GM18505 (cell line): Measurements from ENCODE around the gene GLUD1.
"Not testable (repeated sequence)": the region's sequence is repeated elsewhere in the genome, so short reads cannot be mapped to it uniquely, and the experiment has no call there.

Source experiments
- ATAC-seq: cut with Tn5 transposase; IDR thresholded peaks from one replicate; pipeline ENCODE4 v1.9.1; 2021; ENCODE audit not compliant: unreplicated experiment
- POLR2A ChIP-seq: IDR thresholded peaks from 4 replicates; pipeline ENCODE4 v1.6.1; 2011; ENCODE audit warnings: borderline replicate concordance; ENCODE audit not compliant: insufficient read depth, insufficient read length; ENCODE audit errors: extremely low read depth

GLUD1 gene

DNA sequence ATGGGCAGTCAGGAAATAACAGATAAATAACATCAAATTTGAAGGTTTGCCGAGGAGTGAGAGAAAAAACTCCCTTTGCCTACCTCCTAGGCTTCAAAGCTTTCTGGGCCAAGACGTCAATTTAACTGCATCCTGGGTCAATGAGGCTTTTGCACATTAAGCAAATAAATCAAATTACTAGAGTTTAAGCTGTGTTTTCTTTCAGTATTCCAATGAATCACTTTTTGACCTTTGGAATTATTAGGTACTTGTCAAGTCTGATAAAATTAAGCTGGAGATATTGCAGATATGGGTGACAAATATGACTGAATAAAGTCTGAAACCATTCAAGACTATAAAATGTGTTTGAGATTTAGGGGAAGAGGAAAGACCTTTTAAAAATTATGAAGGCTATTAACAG lies 22.2 kb downstream of the GLUD1 start:
- no peak for ATAC-seq
- no peak for TF ChIP-seq POLR2A

GRCh38 chr10:87068281-87068680 lies 26.4 kb downstream of the GLUD1 start:
- no peak for TF ChIP-seq POLR2A
- no peak for ATAC-seq

GRCh38 chr10:87066865-87067264 lies 27.8 kb downstream of the GLUD1 start:
- ATAC-seq = no peak
- TF ChIP-seq POLR2A = no peak

GRCh38 chr10:87066178-87066577 lies 28.5 kb downstream of the GLUD1 start:
- no peak for ATAC-seq
- TF ChIP-seq POLR2A = no peak

DNA sequence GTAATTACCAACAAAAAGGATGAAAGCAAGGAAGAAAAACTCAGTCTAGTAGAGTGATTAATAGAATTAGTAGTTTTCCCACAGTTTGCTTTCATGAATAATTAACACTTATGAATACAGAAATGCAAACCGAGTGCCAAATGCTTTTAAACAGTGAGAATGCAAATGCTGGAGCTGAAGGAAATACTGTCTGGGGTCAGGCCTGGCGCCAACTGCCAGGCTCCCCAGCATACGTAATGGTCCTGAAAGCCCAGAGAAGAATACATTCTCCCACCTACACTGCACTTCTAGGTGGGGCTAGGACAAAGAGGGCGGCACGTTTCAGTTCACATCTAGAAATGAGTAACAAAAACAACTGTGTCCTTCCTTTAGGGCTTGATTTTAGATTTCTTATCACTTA lies 30.0 kb downstream of the GLUD1 start:
- no peak for TF ChIP-seq POLR2A
- no peak for ATAC-seq

GRCh38 chr10:87060280-87060928 lies 34.2 kb downstream of the GLUD1 start:
- no peak for ATAC-seq
- TF ChIP-seq POLR2A = no peak

DNA sequence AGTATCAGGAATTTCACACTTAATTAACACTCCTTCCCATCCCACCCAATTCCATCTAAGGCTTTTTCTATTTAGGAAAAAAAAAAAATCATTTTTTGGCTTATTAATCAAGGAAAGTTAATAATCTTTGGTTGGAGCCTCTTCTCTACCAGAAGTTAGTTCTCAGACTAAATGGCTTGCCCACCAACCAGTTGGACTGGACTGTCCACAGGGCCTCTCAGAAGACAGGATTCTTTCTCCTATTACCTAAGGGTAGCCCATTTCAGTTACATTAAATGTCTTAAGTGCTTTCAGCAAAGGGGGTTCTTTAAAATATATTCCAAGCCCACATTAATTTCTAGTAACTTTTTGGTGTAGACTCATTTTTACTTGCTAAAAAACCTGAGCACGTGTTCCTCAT lies 35.2 kb downstream of the GLUD1 start:
- no peak for TF ChIP-seq POLR2A
- no peak for ATAC-seq

DNA sequence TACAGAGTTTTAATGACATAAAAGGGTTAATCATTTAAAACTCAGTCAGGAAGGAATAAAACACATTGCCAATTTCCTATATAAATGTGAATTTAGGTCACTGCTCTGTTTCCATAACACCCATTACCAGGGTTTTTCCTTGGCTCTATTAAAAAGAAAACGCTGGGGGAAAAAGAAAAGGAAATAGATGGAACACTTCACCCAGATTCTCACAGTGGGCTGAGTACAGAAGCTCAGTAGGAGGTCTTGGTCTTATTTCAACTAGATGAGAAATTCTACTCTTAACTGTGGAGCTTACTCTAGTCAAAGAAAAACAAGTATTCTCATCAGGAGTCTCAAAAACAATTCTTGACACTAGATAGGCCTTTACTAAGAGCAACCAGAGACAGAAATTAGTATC lies 36.5 kb downstream of the GLUD1 start:
- ATAC-seq = no peak
- TF ChIP-seq POLR2A = no peak

DNA sequence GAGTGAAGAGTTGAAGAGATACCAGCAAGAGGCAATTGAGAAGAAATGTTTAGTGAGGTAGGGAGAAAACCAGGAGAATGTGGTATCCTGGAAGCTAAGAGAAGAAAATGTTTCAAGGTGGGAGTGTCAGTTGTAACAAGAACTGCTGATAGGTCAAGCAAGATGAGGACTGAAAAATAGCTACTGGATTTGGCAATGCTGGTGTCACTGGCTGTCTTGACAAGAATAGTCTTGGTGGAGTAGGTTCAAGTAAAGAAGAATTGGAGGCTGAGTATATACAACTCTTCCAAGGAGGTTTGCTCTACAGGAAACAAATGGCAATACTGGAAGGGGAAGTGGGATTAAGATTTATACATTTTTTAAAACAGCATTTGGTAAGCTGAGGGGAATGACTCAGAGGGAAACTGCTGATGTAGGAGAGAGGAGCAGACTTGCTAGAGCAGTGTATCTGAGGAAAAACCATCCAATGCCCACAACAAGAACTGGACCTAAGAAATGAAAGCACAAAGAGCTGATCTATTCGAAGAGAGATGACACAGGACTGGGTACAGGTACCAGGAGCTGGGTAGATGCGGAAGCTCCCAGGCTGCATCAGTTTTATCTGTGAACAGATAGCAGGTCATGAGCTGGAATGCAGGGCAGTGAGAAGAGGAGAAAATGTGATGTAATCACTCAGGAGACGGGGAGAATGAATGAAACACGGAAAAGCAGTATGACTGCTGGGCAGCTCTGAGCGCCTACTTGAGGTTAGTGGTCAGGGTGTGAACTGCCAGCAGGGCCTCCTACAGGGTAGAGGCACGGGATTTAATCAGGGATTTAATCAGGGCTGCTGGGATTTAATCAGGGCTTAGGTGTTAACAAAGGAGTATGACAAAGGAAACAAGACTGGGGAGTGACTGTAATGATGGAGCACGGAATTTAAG lies 40.0 kb downstream of the GLUD1 start:
- no peak for TF ChIP-seq POLR2A
- no peak for ATAC-seq

DNA sequence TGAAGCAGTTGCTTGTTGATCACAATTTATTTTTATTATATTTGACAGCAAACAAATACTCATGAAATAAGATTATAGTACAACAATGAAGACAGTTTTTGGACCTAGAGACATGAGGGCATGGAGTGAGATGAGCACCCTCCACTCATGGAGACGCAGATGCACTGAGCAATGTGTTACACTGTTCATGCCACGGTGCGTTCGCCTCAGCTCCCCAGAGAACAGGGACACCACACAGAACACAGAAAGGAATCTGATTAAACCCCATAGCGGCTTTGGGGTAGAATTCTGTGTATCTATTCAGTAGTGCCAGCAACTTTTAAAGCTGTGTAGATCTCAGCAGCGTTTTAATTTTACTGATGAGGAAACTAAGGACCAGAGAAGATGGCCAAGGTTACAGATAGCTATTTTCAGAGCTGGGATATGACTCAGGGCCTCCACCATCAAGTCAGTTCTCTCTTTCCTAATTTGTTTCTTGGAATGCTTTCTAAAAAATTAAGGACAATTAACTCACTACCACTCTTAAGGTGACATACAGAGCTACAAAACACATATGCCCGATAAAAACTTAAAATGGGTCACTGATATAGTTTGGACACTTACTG lies 41.0 kb downstream of the GLUD1 start:
- TF ChIP-seq POLR2A = no peak
- no peak for ATAC-seq

- TF ChIP-seq POLR2A = no peak
- ATAC-seq = no peak
Measured at GRCh38 chr10:87053111-87053510, 41.5 kb downstream of the GLUD1 start.

DNA sequence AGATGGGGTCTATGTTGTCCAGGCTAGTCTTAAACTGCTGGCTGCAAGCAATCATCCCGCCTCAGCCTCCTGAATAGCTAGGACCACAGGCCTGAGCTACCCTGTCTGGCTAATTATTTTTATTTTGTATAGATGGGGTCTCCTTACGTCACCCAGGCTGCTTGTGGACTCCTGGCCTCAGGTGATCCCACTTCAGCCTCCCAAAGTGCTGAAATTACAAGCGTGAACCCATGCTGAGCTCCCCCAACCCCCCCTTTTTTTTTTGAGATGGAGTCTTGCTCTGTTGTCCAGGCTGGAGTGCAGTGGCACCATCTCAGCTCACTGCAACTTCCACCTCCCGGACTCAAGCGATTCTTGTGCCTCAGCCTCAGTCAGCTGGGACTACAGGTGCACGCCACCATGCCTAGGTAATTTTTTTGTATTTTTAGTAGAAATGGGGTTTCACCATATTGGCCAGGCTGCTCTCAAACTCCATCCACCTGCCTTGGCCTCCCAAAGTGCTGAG lies 49.2 kb downstream of the GLUD1 start:
- ATAC-seq = no peak
- TF ChIP-seq POLR2A = no peak

DNA sequence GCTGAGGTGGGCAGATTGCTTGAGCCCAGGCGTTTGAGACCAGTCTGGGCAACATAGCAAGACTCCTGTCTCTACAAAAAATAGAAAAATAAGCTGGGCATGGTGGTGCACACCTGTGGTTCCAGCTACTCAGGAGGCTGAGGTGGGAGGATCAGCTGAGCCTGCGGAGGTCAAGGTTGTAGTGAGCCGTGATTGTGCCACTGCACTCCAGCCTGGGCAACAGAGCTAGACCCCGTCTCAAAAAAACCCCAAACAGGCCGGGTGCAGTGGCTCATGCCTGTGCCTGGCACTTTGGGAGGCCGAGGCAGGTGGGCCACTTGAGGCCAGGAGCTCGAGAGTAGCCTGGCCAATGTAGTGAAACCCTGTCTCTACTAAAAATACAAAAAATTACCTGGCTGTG lies 51.1 kb downstream of the GLUD1 start:
- ATAC-seq = not testable (repeated sequence)

DNA sequence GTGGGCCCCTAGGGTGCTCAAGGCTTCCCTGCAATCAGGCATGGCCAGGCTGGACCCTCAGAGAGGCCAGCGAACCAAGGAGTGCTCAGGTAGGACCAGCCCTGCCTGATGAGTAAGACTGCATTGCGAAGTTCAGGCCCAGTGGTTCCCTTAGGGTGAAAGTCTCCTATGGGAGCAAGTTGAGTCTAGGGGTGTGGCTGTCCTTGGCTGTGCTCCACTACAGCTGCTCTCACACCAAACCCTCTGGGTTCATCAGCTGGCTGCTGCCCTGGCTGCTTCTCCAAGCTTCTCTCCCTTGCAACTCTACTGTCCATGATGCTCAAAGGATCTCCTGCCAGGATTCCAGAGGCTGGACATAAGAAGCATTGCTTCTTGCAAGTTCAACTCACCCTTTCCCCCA lies 55.9 kb downstream of the GLUD1 start:
- no peak for ATAC-seq
- no peak for TF ChIP-seq POLR2A
